Stimulated activated naive CD4-positive, alpha-beta T cell (primary cell): ENCODE results near the gene SPDYE4.
A peak's percentile ranks its signal among the peaks of the same experiment; 100 is the strongest.

Experiments used
- DNase-seq, 6 experiments: peaks; one replicate each; lab custom pipeline; 2025; lab: John Stamatoyannopoulos, UW

The SPDYE4 gene

DNA sequence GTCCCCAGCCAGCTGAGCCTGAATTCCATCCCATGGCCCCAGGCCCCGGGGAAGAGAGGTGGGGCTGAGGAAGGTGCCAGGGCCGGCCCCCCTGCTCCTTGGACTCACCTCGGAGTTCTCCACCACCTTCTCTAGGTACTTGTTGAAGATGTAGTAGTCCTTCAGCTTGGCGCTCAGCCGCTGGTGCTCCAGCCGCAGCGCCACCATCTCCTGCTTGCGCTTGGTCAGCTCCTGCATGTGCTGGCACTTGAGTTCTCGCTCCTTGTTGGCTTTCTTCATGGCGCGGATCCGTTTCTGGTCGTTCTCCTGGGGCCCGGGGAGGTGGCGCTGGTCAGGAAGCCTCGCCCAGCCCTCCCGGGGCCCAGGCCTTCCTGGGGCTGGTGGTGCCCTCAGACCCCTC, 17.0 kb downstream of the SPDYE4 start:
- DNase-seq = no peak

GRCh38 chr17:8740486-8740885, 17.9 kb downstream of the SPDYE4 start:
- DNase-seq = peak; percentile 18 to 61 (median 34)

DNA sequence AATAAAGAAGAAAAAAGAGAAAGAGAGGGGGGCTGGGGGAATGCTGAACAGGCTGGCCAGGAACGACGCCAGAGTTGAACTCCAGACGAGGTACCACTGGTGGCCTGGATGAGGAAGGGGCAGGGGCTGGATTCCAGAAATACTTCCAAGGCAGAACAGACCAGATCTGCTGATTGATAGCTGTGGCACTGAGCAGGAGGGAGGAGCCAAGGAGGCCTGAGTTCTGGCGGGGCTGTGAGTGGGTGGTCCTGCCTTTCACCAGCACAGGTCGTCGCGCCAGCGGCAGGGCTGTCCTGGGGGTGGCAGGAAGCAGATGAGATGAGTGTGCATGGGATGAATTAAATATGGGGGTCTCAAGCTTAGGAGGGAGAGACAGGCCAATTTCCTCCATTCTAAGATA, 19.2 kb downstream of the SPDYE4 start:
- no peak for DNase-seq

- DNase-seq = no peak
These were observed 21.6 kb downstream of the SPDYE4 start for GRCh38 chr17:8736796-8737195.

DNA sequence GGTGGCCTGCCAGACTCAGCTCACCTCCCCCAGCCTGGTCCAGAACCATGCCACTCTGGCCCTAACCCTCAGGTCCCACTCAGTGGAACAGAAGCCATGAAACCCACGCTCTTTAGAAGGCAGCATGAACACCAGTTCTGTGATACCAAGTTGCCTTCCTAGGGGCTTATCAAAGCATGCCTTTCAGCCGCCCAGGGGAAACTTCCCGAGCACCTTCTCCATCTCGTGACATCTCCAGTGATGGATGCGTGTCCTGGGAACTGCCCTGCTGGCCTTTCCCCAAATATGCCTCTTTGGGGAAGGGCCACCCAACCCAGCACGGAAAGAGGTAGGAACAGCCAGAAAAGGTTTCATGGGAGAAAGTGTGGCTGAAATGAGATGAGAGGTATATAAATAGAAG, 22.0 kb downstream of the SPDYE4 start:
- no peak for DNase-seq

- DNase-seq = no peak
These were observed 22.9 kb downstream of the SPDYE4 start for GRCh38 chr17:8735336-8735939.

DNA sequence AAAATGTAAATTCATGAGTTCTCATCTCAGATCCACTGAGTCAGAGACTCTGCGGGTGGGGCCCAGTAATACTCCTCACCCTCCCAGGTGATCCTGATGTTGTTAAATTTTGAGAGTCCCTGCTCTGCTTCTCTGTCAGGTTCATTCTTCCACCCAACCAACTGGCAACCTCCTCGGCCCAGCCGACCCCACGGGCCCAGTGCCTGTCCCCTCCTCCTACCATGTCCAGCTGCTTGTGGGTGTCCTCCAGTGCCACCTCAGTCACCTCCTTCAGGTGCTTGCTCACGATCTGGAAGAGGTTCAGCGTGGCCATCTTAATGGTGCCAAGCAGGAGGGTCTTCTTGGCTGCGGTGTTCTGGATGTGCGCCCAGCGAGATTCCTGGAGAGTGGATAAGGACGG, 23.5 kb downstream of the SPDYE4 start:
- DNase-seq = no peak

GRCh38 chr17:8732406-8733085, 25.8 kb downstream of the SPDYE4 start:
- no peak for DNase-seq

DNA sequence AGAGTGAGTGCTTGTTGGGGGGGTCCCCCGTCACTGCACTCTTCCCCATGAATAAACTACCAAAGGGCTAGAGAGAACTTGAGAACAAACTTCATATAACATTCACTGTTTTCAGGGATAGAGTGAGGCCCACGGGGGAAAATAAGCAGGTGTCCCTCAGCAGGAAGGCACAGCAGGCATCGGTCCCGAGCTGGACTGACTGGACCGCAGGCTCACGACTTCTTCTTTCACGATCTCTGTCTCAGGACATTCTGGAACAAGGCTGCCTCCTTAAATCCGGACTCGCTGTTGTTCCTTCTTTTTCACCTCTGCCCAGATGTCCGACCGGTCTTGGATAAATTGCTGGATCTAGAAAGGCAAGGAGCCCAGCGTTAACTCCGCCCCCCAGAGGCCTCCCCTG, 28.5 kb downstream of the SPDYE4 start:
- DNase-seq = no peak

GRCh38 chr17:8729421-8729820, 28.9 kb downstream of the SPDYE4 start:
- no peak for DNase-seq

- DNase-seq = no peak
These were observed 29.4 kb downstream of the SPDYE4 start for GRCh38 chr17:8728971-8729370.

DNA sequence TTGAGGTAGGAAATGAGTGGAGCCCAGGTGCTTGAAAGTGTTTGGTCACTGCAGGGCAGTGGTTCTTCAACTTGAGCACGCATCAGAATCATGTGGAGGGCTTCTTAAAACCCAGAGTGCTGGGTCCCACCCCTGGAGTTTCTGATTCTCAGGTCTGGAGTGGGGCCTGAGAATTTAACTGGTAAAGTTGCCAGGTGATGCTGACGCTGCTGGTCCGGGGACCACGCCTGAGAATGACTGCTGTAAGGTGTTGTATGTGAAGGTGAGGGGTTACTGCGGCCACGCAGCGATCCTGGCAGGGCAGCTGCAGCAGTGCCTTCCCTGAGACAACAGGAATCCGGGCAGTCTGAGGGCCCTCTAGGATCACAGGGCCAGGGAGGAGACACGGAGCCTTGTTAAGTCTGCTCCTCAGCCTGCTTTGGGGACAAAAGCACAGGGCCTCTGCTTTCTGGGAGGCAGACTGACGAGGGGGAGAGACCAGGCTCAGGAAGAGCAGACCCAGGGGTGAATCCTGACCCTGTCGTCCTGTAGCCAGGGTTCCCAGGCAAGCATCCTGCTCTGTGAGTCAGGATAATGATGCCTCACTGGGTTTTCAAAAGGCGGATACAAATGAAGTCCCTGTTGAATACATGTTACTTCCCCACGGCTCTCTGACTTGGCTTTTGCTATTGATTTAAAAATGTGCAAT, 30.0 kb downstream of the SPDYE4 start:
- no peak for DNase-seq

- no peak for DNase-seq
These were observed 31.3 kb downstream of the SPDYE4 start for GRCh38 chr17:8726941-8727555.

- DNase-seq = no peak
These were observed 32.2 kb downstream of the SPDYE4 start for GRCh38 chr17:8725881-8726876.

DNA sequence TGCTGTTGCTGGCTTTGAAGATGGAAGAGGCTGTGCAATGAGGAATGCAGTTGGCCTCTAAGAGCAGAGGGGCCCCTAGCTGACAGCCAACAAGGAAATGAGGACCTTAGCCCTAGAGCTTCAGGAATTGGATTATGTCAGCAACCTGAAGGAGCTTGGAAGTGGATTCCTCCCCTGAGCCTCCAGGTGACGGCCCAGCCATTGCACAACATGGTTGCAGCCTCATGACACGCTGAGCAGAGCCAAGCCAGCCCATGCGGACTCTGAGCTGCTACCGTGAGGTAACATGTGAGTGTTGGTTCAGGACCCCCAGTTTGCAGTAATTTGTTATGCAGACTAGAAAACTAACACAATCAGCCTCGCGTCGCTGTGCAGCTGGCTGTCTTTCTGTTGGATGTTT, 33.9 kb downstream of the SPDYE4 start:
- DNase-seq = no peak

GRCh38 chr17:8720596-8720995, 37.8 kb downstream of the SPDYE4 start:
- no peak for DNase-seq

DNA sequence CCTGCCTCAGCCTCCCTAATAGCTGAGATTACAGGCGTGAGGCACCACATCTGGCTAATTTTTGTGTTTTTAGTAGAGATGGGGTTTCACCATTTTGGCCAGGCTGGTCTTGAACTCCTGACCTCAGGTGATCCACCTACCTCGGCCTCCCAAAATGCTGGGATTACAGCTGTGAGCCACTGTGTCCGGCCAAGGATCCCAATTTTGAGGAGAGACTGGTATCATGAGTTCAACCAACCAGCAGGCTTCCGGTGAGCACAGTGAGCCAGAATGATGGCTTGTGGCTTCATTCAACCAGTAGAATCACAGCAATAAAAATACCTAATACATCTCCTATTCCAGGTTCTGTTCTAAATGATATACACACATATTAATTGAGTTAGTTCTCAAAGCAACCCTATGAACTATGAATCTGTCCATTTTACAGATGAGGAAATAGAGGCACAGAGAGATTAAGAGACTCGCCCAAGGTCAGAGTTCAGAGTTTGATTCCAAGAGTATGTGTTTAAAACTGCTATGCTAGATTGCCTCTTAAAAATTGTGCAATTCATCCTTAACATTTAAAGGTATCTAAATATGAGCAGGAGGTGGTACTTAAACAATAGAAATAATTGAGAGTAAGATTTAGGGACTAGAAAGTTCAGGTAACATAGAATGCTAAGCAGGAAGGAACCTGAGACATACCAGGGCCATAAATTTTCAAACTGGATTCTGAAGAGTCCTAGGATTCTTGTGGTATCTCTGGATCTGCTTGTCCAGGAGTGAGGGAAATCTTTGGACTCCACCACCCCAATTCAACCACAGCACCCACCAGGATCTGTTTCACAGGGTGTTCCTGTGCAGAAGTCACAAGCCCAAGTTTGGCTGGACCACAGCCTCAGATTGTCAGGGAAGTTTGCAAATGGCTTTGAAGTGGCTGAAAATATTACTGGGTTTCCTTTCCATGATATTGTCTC, 38.8 kb downstream of the SPDYE4 start:
- no peak for DNase-seq

DNA sequence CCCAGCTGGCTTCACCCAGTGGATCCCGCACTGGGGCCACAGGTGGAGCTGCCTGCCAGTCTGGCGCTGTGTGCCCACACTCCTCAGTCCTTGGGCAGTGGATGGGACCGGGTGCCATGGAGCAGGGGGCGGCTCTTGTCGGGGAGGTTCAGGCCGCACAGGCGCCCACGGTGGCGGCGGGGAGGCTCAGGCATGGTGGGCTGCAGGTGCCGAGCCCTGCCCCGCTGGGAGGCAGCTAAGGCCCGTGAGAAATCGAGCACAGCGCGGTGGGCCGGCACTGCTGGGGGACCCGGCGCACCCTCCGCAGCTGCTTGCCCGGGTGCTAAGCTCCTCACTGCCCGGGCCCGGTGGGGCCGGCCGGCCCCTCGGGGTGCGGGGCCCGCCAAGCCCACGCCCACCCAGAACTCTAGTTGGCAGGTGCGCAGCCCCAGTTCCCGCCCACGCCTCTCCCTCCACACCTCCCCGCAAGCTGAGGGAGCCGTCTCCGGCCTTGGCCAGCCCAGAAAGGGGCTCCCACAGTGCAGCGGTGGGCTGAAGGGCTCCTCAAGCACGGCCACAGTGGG, 40.3 kb downstream of the SPDYE4 start:
- DNase-seq = no peak

- DNase-seq = no peak
These were observed 44.5 kb downstream of the SPDYE4 start for GRCh38 chr17:8713878-8714277.

DNA sequence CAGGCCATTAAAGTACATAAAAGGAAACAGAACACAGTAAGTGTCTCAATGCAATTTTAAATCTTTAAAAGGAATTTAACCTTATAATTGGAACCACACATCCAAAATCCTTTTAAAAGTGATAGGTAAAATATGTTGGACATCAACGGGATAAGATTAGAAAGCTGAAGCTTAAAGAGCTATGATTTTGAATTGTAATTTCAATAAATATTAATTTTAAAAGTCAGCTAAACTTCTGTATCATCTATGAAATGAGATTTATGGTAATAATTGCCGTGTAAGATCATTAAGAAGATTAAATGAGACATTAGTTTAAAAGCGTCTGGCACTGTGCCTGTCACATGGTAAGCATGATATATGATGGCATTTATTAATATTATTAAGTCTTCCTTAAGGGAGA, 45.0 kb downstream of the SPDYE4 start:
- no peak for DNase-seq
